GM12873 (cell line): ENCODE measurements around the gene DENND2D.

Source experiments
- TF ChIP-seq, protein P1 (sequence below): IDR thresholded peaks from 2 replicates; pipeline ENCODE4 v1.5.1; 2012; ENCODE audit warnings: low read depth, mild to moderate bottlenecking, moderate library complexity, low read length, control low read depth; ENCODE audit not compliant: insufficient read depth; ENCODE audit errors: missing control alignments

The DENND2D gene

DNA sequence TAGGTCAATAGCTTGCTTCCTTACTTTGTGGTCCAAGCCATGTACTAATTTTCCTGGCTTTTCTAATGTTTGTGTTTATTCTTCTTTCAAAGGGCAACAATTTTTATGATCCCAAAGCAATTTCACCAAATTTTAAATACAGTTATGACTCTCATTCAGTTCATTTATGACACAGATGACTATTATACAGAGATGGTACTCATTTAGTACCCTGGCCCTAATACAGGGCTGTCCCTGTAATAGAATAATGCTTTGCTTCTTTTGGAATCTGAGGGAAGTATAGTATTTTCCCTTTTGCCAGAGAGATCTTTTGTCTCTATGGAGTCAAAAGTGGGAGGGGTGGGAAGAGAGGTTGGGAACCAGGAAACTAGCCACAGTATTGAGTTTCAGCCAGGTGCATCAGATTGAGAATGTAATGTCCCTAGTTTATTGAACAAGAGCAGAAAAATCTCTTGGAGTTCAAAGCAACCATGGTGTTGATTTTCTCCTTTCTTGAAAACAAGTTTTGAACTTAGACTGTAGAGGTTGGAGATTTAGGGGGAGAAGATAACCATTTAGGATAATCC lies 20.4 kb downstream of the DENND2D start:
- TF ChIP-seq, protein P1, sequence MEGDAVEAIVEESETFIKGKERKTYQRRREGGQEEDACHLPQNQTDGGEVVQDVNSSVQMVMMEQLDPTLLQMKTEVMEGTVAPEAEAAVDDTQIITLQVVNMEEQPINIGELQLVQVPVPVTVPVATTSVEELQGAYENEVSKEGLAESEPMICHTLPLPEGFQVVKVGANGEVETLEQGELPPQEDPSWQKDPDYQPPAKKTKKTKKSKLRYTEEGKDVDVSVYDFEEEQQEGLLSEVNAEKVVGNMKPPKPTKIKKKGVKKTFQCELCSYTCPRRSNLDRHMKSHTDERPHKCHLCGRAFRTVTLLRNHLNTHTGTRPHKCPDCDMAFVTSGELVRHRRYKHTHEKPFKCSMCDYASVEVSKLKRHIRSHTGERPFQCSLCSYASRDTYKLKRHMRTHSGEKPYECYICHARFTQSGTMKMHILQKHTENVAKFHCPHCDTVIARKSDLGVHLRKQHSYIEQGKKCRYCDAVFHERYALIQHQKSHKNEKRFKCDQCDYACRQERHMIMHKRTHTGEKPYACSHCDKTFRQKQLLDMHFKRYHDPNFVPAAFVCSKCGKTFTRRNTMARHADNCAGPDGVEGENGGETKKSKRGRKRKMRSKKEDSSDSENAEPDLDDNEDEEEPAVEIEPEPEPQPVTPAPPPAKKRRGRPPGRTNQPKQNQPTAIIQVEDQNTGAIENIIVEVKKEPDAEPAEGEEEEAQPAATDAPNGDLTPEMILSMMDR: no peak

GRCh38 chr1:111176678-111177077 lies 23.8 kb downstream of the DENND2D start:
- TF ChIP-seq, protein P1: no peak

GRCh38 chr1:111175349-111175748 lies 25.1 kb downstream of the DENND2D start:
- TF ChIP-seq, protein P1: no peak

GRCh38 chr1:111174070-111174469 lies 26.4 kb downstream of the DENND2D start:
- TF ChIP-seq, protein P1: no peak

- TF ChIP-seq, protein P1: no peak
These were observed 28.0 kb downstream of the DENND2D start for GRCh38 chr1:111172463-111172862.

DNA sequence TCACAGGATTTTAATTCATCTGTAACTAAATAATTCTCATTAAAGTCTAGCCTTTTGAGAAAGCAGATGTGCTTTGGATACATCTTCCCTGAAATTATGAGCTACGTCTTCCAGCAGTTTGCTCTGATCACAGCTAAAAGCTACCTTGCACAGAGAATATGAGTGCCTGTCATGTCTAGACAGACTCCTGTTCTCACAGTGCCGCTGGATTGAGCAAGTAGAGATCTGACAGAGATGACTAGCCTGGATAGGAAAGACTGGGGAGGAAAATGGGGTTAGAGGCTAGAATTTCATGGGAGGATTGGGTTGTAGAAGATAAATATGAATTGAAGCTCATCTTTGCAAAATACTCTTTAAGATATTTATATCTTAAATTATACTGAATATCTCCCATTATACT lies 36.3 kb downstream of the DENND2D start:
- TF ChIP-seq, protein P1: no peak

- TF ChIP-seq, protein P1: no peak
These were observed 37.1 kb downstream of the DENND2D start for GRCh38 chr1:111163363-111163762.
